ENCODE results near the gene MFGE8.

MFGE8 gene

DNA sequence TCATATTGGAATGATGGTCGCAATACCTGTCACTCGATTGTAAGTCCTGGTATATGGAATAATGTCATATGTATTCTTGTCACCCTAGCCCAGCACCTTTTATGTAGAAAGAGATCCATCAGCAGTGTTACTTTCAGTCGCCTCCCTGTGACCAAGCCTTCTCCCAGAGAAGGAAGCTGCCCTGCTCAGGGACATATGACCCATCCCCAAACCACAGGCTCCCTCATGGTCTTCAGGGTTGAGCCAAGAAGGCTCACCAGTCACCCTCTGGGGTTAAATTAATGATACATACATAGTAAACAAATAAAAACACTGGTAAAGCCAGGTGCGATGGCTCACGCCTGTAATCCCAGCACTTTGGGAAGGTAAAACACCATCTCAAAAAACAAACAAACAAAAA is 4.6 kb upstream of the MFGE8 start:
- no peak for DNase-seq

GRCh38 chr15:88915354-88915753 is 2.2 kb upstream of the MFGE8 start:
- no peak for DNase-seq

DNA sequence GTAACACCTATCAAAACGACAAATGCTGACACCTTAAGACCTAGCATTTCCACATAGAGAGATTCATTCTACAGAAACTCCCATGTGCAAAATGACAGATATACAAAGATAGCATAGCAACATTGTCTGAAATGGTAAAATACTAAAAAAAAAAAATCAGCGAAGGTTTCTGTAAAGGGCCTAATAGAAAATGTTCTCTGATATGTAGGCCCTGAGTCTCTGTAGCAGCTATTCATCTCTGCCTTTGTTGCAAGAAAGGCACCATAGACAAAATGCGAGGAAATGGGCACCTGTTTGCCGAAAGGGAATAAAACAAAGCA is 631 bp upstream of the MFGE8 start:
- no peak for DNase-seq

DNA sequence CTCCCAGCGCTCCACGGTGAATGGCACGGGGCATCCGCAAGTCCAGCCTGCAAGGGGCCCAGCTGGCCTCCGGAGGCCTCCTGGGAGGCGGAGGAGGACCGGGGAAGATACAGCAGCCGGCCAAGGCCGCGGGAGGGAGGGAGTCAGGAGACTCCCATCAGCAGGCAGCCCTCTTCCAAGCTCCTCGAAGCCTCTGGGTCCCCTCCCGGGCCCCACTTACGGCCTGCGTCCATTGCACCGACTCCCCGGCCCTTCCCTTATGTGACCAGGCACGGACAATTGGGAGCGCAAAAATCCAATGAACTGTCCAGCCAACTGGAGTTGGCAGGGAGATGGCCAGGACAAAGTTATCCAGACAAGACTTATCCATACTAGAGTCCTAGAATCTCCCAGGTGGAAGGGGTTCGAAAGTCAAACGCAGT is 668 bp downstream of the MFGE8 start:
- DNase-seq = no peak

DNA sequence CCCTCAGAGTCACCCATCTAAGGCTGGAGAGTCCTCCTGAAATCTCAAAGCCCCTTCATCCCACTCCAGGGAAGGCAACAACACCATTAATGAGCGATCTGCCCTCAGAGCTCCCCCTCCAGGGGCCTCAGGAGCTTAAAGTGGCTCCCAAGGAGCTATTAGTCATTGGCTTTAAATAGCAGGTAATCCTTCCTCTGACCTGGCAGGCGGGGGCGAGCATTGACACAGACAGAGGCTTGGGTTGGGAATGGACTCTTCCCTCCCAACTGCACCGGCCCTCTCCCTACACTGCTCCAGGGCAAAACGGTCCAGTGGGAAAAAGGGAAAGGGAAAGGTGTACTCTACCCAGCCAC is 1.4 kb downstream of the MFGE8 start:
- no peak for DNase-seq

- no peak for DNase-seq
Observed at GRCh38 chr15:88909956-88910831, 3.0 kb downstream of the MFGE8 start.

DNA sequence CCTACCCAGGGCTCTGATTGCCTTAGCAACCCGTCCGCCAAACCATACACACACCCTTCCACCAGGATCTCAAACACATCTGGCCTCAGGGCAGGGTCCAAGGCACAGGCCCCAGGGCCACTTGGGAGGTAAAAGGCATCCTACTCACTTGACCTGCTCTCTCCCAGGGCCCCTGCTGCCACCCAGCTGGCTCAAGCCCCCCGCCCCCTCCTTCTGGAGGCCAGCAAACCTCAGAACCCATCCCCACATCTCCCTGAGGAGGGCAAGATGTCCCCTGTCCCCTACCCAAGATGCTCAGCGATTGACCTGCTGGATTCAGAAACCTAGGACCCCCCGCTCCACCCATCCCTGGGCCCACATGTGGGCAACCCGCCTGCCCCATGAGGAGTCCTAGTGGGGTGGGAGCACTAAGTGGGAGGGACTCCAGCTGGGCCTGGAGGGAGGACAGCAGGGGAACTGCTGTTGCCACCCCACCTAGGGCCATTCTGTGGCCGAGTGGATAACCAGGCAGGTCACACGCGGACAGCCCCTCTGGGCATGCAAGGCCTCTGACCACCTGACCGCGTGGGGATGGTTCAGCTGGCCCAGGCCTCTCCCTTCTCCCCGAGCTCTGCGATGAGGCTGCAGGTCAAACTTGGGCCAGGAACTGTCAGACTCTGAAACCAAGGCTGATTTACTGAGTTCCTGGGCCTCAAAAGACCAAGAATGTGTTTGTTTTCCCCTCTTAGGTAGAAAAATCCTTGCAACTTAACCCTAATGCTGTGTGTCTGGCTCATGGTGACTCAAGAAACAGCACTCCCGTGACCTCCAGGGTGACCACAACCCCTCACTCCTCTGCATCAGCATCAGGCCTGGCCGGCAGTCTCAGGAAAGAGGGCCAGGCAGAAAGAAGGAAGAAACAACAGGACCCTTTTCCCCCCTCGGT is 4.2 kb downstream of the MFGE8 start:
- DNase-seq = no peak

DNA sequence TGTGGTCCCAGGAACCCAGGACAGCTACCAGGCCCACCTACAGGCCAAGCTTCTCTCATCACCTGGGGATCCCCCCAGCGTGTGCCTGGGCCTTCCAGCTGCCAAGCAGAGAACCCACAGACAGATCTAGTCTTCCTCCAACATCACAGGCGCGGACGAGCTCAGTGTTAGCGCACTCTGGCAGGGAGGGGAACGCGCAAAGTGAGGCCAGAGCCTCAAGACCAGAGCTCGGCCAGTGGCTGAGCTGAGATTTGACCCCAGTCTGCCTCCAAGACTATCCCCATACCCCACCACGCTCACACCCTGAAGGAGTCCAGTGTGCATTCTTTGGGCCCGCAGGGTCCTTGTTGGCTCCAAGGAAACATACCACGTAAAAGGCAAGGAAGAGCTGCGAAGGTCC is 5.1 kb downstream of the MFGE8 start:
- DNase-seq = no peak

DNA sequence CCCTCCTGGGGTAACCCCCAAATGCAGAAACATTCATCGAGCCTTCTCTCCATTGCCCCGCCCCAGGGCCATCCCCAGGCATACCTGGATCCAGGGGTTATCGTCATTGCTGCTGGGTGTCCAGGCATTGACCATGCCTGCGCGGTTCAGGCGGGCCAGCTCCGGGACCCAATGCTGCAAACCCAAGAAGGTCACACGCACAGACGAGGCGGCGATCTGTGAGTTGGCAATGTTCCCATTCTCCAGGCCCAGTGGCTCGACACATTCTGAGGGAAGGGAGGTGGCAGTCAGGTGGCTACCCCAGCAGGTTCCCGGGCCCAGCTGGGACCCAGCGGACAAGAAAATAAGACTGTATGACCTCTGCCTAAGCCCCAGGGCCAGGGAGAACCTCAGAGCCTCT is 6.1 kb downstream of the MFGE8 start:
- no peak for DNase-seq

GRCh38 chr15:88906551-88906950 is 6.6 kb downstream of the MFGE8 start:
- DNase-seq = no peak

DNA sequence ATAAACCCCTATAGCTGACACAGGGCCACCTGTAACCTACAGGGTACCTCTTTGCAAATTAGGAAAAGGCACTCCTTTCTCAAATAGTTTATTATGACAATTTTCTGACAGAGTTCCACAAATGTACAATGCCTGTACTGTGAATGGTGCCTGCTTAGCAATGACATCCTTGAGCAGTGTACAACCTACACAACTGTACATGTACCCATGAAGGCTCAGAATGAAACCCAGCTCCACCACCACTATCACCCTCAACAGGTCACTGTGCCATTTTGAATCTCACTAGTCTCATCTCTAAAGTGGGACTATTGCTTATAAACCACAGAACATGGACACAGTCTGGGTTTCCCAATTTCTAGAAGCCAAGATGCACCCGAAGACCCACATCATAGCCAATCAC is 7.0 kb downstream of the MFGE8 start:
- no peak for DNase-seq

- no peak for DNase-seq
Observed at GRCh38 chr15:88905576-88905975, 7.6 kb downstream of the MFGE8 start.

DNA sequence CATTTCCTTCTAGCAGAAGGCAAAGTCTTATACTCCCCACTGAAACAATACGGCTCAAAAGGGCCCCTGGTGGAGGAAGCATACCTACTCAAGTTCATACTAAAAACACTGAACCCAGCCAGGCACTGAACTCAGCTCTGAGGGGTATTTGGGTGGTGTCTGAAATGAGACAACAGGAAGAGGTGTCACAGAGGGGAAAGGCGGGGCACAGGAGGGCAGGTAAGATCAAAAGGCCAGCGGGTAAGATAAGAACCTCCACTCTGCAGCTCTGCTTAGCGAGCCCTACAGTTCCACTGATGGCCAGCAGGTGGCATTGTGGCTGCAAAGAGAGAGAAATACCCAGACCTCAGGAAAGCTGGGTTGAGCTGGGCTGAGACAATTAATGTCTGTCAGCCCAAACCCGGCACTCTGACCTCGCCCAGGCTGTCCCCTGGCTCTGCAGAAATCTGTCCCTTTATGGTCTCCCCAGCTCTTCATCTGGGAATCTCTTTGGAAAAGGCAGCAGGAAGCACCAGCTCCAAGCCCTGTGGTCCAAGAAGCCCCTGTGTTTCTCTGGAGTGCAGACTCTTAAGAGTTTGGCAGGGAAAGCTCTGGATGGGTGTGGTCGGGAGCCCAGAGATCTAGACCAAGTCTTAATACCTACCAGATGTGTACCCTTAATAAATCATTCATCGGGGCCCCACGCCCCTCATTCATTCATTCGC is 8.4 kb downstream of the MFGE8 start:
- DNase-seq = peak; percentile 36

- DNase-seq = no peak
Observed at GRCh38 chr15:88904257-88904623, 8.9 kb downstream of the MFGE8 start.

- no peak for DNase-seq
Observed at GRCh38 chr15:88902846-88903245, 10.3 kb downstream of the MFGE8 start.

DNA sequence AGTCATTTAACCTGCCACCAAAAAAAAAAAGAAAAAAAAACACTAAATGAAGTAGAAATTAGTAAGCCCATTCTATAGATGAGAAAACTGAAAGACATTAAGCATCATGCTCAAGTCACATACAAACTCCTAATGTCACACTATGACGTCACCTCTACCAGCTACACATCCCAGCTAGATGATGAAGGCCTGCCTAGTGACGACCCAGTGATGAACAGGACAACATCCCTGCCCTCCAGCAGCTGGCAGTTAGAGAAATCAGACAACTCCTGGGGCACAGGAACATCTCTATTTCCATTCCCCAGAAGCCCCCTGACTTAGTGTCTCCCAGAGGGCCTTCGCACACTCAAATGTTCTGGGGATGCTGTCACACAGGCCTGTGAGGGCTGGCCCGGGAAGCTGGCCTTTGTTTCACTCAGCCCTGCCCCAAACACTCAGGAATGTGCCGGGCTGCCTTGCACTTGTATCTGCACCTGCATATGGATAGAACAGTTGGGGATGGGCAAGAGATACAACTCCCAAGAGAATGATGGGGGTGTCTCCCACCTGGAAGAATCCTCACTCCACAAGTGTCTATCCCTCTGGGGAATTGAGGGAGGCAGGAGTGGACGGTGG is 10.9 kb downstream of the MFGE8 start:
- DNase-seq = no peak

DNA sequence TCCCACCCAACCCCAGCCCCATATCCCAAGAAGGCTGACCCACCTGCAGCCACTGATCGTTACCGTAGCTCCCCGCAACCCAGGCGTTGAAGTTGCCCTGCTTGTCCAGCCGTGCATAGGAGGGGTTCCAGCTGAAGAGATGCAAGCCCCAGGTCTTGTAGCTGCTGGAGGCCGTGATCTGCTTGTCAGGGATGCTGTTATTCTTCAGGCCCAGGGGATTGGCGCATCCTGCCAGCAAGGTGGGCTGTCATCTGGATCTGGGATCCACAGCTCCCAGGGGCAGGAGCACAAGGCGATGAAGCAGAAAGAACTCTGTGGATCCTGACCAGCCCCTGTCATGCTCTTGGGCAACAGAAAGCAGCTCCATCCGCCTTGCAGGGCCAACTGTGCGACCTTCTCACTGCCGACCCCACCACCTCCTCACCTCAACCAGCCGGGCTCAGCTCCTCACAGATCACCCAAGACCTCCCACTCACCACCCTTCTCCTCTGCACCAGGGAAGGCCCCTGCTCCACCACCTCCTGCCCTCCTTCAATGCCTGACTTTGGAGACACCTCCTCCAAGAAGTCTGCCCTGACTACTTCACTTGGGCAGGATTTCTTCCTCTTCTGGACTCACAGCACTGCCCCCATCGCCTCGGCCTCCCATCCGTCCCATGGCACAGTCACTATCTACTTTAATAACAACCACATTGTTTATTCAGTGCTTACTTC is 11.5 kb downstream of the MFGE8 start:
- no peak for DNase-seq

DNA sequence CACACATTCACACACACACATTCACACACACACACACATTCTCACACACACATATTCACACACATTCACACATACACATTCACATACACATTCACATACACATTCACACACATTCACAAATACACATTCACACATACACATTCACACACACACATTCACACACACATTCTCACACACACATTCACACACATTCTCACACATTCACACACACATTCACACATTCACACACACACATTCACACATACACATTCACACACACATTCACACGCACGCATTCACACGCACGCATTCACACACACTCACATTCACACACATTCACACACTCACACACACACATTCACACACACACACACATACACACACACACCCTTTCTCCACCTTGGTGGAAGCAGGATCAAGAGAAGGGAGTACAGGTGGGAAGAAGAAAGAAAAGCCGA is 12.2 kb downstream of the MFGE8 start:
- DNase-seq = no peak

DNA sequence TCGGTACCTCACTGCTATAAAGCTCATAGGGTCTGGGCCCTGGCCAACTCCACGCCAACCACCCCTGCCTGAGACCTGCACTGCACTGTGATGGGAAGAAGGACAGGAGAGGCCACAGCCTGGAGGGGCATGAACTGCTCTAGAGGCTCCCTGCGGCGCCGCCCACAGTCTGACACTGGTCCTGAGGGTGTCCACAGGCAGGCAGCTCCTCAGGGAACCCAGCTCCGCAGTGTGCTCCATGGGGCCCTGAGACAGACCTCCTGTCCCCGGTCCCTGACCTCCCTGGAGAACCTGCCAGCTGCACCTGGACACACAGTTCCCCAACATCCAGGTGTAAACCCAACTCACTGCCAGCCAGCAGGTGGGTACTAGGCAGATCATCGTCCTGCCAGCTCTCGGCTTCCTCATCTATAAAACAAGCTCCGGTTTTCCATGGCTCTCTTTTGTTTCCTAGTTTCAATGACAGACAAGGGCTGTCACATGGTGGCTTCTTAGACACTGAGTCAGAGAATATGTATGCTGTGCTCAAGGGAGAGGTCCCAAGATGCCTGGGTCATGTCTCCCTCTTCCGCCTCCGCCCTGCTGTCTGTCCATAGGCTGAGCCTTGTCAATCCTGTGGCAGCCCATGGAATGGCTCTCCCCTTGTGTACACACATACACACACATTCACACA is 12.7 kb downstream of the MFGE8 start:
- DNase-seq = no peak

DNA sequence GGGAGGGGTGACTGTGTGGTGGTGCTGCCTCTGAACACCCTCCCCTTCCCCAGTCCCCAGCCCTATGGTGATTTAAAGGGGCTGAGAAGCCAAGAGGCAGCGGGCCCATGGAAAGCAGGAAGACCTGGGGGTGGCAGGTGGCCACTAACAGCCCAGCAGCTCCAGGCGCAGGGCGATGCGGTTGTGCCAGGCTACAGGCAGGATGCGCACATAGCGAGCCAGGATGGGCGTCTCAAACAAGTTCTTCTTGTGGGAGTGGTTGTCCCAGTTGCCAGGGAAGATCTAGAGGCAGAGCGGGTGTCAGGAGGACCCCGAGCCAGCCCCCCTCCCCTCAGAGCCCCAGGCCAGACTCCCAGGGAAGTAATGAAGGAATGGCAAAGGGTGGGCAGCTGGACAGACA is 13.9 kb downstream of the MFGE8 start:
- no peak for DNase-seq

GRCh38 chr15:88898736-88899135 is 14.4 kb downstream of the MFGE8 start:
- DNase-seq = no peak
